GM10248 (cell line): ENCODE measurements around the gene DIAPH2.

Experiments used
- CTCF ChIA-PET: fragments of 300-600 bp; sonication (Branson Sonifier 250); formaldehyde crosslinking; extraction: SDS; loops from one replicate; lab custom pipeline; 2021; ENCODE audit warnings: antibody characterized with exemption; lab: Yijun Ruan, JAX
- POLR2A ChIA-PET: fragments of 350-650 bp; sonication (Branson Sonifier 250); formaldehyde crosslinking; extraction: SDS; loops from one replicate; lab custom pipeline; 2020; ENCODE audit warnings: antibody characterized with exemption; lab: Yijun Ruan, JAX
- DNase-seq: peaks from one replicate; pipeline ENCODE4 v3.0.0; 2012; ENCODE audit errors: extremely low spot score
- CTCF ChIP-seq: IDR thresholded peaks from 2 replicates; pipeline ENCODE4 v1.5.1; 2012; ENCODE audit warnings: mild to moderate bottlenecking, low read depth; ENCODE audit errors: extremely low read depth, missing control alignments, control extremely low read depth

DIAPH2 gene

DNA sequence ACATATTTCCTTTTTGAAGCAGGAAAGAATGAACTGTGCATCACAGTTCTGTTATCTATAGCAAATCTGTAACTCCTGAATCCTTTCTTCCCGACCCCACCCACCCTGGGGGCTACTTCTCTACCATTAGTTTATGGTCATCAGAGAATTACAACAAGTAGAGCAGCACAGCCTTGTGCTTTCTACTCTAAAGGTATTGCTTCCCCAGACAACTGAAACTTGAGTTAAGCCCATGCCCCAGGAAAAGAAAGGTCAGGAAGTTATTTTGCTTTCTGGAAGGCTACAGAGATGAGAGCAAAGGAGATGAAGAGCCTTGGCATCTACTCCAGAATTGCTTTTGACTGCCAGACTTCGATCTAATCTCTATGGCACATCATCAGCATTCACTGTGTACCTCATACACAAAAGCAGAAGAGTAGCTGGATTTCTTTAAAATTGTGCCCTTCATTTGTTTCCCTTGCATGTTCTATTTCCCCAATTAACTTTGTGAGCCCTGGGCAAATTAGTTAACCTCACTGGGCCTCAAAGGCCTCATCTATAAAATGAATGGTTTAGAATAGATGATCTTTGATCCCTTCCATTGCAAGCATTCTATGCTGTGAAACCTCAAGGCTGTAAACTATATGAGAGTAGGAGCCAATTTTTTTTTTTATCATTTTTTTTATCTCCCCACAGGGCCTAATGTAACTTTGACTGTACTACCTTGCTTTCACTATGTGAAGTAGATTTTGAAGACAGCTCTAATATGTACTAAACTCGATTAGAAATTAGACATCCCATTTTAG, 794.7 kb downstream of the DIAPH2 start:
- CTCF ChIA-PET: no interaction called here
- TF ChIP-seq CTCF: no peak
- POLR2A ChIA-PET: no interaction called here
- DNase-seq: no peak

DNA sequence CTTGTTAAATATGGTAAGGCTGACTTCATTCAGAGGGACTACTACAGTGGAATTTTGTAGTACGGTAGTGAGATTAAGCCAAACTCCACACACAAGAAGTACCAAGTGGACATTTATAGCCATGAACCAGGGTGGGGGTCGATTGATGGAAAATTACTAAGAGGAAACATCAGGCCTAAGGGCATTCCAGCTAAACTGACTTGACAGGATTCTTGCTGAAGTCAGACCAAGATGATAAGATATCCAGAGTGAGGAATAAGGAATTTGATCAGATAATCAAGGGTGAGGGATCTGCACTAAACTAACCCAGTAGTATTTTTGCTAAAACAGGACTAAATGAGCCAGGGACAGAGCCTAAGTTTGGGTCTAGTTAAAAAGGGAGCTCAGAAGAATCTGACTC, 796.6 kb downstream of the DIAPH2 start:
- POLR2A ChIA-PET: no interaction called here
- TF ChIP-seq CTCF: no peak
- no peak for DNase-seq
- CTCF ChIA-PET: no interaction called here

DNA sequence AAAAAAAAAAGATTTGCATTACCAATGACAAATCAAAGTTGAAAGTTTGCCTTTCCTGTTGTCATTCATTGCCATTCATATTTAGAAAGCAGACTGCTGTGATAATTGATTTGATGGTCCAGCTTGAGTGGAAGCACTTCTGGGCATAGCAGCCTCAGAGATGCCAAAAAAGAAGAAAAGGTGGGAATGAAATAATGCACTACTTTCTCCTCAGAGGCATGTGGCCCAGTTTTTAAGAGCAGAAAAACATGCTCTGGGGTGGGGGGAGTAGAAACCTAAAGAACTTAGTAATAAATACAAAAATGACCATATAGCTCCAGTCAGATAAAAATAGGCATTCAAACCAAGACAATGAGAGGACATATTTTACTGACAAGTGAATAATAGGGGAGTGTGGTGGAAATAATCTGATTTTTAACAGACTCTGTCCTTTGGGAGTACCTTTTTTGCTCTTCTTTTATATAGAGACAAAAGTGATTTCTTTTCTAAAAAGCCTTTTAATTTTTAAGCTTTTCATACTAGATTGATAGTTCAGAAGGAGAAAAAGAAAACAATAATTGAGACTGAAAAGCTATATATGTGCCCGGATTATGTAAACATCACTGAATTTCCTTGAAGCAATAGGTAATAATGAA, 798.1 kb downstream of the DIAPH2 start:
- no peak for TF ChIP-seq CTCF
- no peak for DNase-seq
- ChIA-PET POLR2A (no interaction called here), CTCF (interaction anchor here (0.9 kb wide), 1 partner anchor 23 kb away, joined by 3 read pairs; no protein-coding TSS in a partner anchor)

- no peak for DNase-seq
- POLR2A ChIA-PET: no interaction called here
- no peak for TF ChIP-seq CTCF
- CTCF ChIA-PET: no interaction called here
Measured at GRCh38 chrX:97490656-97491055, 806.0 kb downstream of the DIAPH2 start.

GRCh38 chrX:97494756-97495372, 810.2 kb downstream of the DIAPH2 start:
- CTCF ChIA-PET: no interaction called here
- TF ChIP-seq CTCF: no peak
- peak; percentile 8 for DNase-seq
- POLR2A ChIA-PET: no interaction called here

GRCh38 chrX:97498093-97498492, 813.5 kb downstream of the DIAPH2 start:
- no peak for DNase-seq
- no peak for TF ChIP-seq CTCF
- ChIA-PET POLR2A (no interaction called here), CTCF (no interaction called here)
